ENCODE measurements around the gene RNF121. TPM values are rescaled to one million over a fixed set of nuclear protein-coding genes. Genes with fewer than 3 reads are reported as not detected.

RNF121 gene
- total and polyA plus RNA-seq, 2 of the 4 experiments (the other 2 are of a cell fraction): 43.4 to 88.7 TPM

GRCh38 chr11:71937826-71938225 lies 9.0 kb downstream of the RNF121 start:
- Histone ChIP-seq H2BK15ac (ENCODE audit: low read depth, low read length) (no peak overlapping the region), H3K9me1 (ENCODE audit: insufficient read depth, low read length) (peaks cover 1% of the 10 kb centered on the region; the same call in 1 of the 2 replicates), H3K56ac (ENCODE audit: extremely low read depth, insufficient read depth, low read length) (no peak overlapping the region), H2BK20ac (ENCODE audit: low read depth, low read length) (no peak overlapping the region), H3K36me3 (ENCODE audit: control insufficient read depth, insufficient read depth, low read length) (no peaks in the 10 kb centered on the region; the same call in 1 of the 2 replicates), H3K23ac (ENCODE audit: low read depth, low read length) (no peak overlapping the region), H3K14ac (replicated peaks; ENCODE audit: low read depth, low read length) (no peak overlapping the region), H3K4me1 (ENCODE audit: control insufficient read depth, insufficient read depth, low read length) (peaks cover 2% of the 10 kb centered on the region), H3K4ac (ENCODE audit: low read depth, low read length) (no peak overlapping the region), H2BK120ac (ENCODE audit: low read depth, low read length) (no peak overlapping the region), H3K9ac (ENCODE audit: low read depth, low read length) (no peak overlapping the region), H3K4me2 (ENCODE audit: low read depth, low read length) (no peak overlapping the region), H2AFZ (replicated peaks; ENCODE audit: low read length, poor library complexity) (no peak overlapping the region), H4K5ac (ENCODE audit: low read depth, low read length) (no peak overlapping the region), H3K27me3 (ENCODE audit: control insufficient read depth, insufficient read depth, low read length) (no peaks in the 10 kb centered on the region), H3K18ac (ENCODE audit: low read depth, low read length) (no peak overlapping the region), H2BK5ac (ENCODE audit: low read depth, low read length, poor library complexity, severe bottlenecking) (no peak overlapping the region), H3K79me1 (ENCODE audit: low read depth in 1 of 2, low read length in 2 of 2) (peaks cover 31 to 67% of the 10 kb centered on the region in 2 experiments), H2AK5ac (ENCODE audit: low read depth, low read length) (no peak overlapping the region), H3K9me3 (ENCODE audit: control insufficient read depth, insufficient read depth, low read length) (no peaks in the 10 kb centered on the region), H4K91ac (ENCODE audit: insufficient read depth, low read depth, low read length) (no peak overlapping the region), H2AK9ac (replicated peaks; ENCODE audit: low read depth, low read length, poor library complexity) (no peak overlapping the region), H4K8ac (ENCODE audit: low read depth in 2 of 2, low read length in 2 of 2) (no peak overlapping the region), H4K20me1 (ENCODE audit: insufficient read depth, low read length) (peaks cover 43% of the 10 kb centered on the region; the same call in 1 of the 2 replicates), H3K4me3 (ENCODE audit: insufficient read depth, low read depth, low read length) (no peak overlapping the region), H3K27ac (ENCODE audit: insufficient read depth, low read length) (no peak overlapping the region)
- in situ Hi-C loops (cut with MboI; ENCODE audit: low sequenced_read_pairs) (no loop called here), intact Hi-C loops (cut with micrococcal nuclease) (no loop called here), dilution Hi-C loops (cut with HindIII; ENCODE audit: low sequenced_read_pairs, unreplicated experiment) (no loop called here)
- BruUV-seq (replicated peaks): no TSS peak
- TF ChIP-seq MXI1 (IDR thresholded peaks at IDR 0.05; ENCODE audit: borderline replicate concordance, low read depth, low read length): no peak
- no peak for TF ChIP-seq USF2 (IDR thresholded peaks at IDR 0.05; ENCODE audit: low read depth, low read length)
- no peak for TF ChIP-seq BHLHE40 (IDR thresholded peaks at IDR 0.05; ENCODE audit: low read depth, low read length)
- no peak for TF ChIP-seq FOS (IDR thresholded peaks at IDR 0.05; ENCODE audit: low read depth, low read length)
- no peak for TF ChIP-seq SMC3 (IDR thresholded peaks at IDR 0.05; ENCODE audit: low read depth, low read length)
- TF ChIP-seq RFX5 (IDR thresholded peaks at IDR 0.05; ENCODE audit: low read depth, low read length): no peak
- TF ChIP-seq CEBPB (IDR thresholded peaks at IDR 0.05; ENCODE audit: low read depth, low read length): no peak
- no peak for TF ChIP-seq RCOR1 (IDR thresholded peaks at IDR 0.05; ENCODE audit: insufficient replicate concordance, low read length)
- no peak for TF ChIP-seq RAD21 (IDR thresholded peaks at IDR 0.05; ENCODE audit: low read length)
- TF ChIP-seq CHD1 (IDR thresholded peaks at IDR 0.05; ENCODE audit: low read depth, low read length): no peak
- TF ChIP-seq CTCF (conservative IDR thresholded peaks at IDR 0.05; ENCODE audit: low read depth, low read length): no peak
- no peak for TF ChIP-seq MAZ (IDR thresholded peaks at IDR 0.05; ENCODE audit: borderline replicate concordance, low read depth, low read length)
- TF ChIP-seq NFE2L2 (IDR thresholded peaks at IDR 0.05; ENCODE audit: low read depth, low read length): no peak
- TF ChIP-seq POLR2A (IDR thresholded peaks at IDR 0.05; ENCODE audit: low read depth, low read length): no peak
- ATAC-seq (ENCODE audit: low read depth): no peak
- WGBS, 2 experiments (ENCODE audit: extremely low coverage in 2 of 2, insufficient read length in 1 of 2): no CpG with 5 or more reads among the region's 1 CpG
- DNase-seq: no peak
- ChIA-PET POLR2A (ENCODE audit: unreplicated experiment) (no interaction called here), CTCF (interaction anchor here (0.9 kb wide), 1 partner anchor 9 kb away, joined by 3 read pairs; the partner anchor contains the start of genes RNF121 and XNDC1N)
